ENCODE data around the gene IPO4.

The IPO4 gene

DNA sequence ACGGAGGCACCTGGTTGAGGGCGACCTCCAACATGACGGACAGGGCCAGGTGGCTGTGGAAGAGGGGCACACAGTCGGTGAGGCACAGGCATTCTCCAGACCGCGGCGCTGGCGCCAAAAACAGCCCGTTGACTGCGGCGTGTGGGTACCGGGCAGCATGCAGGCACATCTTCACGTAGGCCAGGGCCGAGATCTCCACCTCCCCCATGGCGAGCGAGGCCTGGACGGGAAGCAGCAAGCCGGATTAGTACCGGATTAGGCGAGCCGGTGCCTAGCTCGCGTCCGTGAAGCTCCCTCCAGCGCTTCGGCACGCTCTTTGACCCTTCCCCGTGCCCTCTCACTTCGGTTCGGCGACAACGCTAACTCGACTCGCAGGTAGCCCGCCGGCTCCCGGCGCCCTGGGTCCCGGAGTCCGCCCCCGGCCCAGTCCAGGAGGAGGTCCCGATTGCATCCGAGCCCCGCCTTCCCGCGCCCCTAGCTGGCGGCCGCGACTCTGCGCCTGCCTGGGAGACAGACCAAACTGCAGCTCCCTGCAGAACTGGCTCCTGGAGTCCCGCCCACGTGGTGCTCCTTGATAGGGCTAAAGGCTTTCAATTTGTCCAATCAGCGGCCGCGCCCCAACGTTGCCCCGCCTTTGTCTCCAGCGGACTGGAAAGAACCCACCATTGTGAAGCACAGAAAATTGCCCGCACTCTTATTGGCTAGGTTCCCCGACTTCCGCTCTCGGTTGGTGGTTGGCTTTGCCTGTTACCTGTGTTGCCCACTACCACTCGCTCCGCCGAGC lies 47.3 kb downstream of the IPO4 start, which contains the start of gene EMC9 (continued):
- TF ChIP-seq, protein P1, sequence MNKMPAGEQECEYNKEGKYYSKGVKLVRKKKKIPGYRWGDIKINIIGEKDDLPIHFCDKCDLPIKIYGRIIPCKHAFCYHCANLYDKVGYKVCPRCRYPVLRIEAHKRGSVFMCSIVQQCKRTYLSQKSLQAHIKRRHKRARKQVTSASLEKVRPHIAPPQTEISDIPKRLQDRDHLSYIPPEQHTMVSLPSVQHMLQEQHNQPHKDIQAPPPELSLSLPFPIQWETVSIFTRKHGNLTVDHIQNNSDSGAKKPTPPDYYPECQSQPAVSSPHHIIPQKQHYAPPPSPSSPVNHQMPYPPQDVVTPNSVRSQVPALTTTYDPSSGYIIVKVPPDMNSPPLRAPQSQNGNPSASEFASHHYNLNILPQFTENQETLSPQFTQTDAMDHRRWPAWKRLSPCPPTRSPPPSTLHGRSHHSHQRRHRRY (tag by site-specific recombination; IDR thresholded peaks at IDR 0.05), result no peak
- TF ChIP-seq ZNF530 (tag by site-specific recombination; IDR thresholded peaks at IDR 0.05; ENCODE audit: low read depth) (no peak), SCRT2 (tag by site-specific recombination; IDR thresholded peaks at IDR 0.05) (no peak), KLF10 (tag by site-specific recombination; IDR thresholded peaks at IDR 0.05) (peak; percentile 32), ZNF292 (tag by site-specific recombination; IDR thresholded peaks at IDR 0.05; ENCODE audit: borderline replicate concordance, low read depth) (no peak), ZEB2 (tag by site-specific recombination; IDR thresholded peaks at IDR 0.05) (peak; percentile 94), ZFP3 (tag by site-specific recombination; IDR thresholded peaks at IDR 0.05; ENCODE audit: low read depth) (no peak), ZNF10 (tag by site-specific recombination; IDR thresholded peaks at IDR 0.05) (peak; percentile 53; the same call in 1 of the 2 replicates), ZNF426 (tag by site-specific recombination; IDR thresholded peaks at IDR 0.05) (no peak), ZNF211 (tag by site-specific recombination; IDR thresholded peaks at IDR 0.05; ENCODE audit: low read depth) (no peak), REPIN1 (tag by site-specific recombination; IDR thresholded peaks at IDR 0.05; ENCODE audit: low read depth) (peak; percentile 77; the same call in 1 of the 2 replicates), ZNF366 (tag by site-specific recombination; conservative IDR thresholded peaks at IDR 0.05) (no peak), TRIM28 (IDR thresholded peaks at IDR 0.05; ENCODE audit: borderline replicate concordance, low read length) (peak; percentile 56; the same call in 1 of the 2 replicates), ZNF423 (tag by site-specific recombination; IDR thresholded peaks at IDR 0.05) (0 out of 2 replicates have a peak, but pooled peaks have one; percentile 18), KLF1 (tag by site-specific recombination; IDR thresholded peaks at IDR 0.05) (no peak; the same call in 1 of the 2 replicates), ZNF658 (tag by site-specific recombination; IDR thresholded peaks at IDR 0.05) (no peak), EGR2 (tag by site-specific recombination; IDR thresholded peaks at IDR 0.05; ENCODE audit: low read depth) (peak; percentile 41; the same call in 1 of the 2 replicates), KLF9 (tag by site-specific recombination; IDR thresholded peaks at IDR 0.05; ENCODE audit: low read depth) (peak; percentile 60), ZNF549 (tag by site-specific recombination; IDR thresholded peaks at IDR 0.05) (no peak), ZNF677 (tag by site-specific recombination; IDR thresholded peaks at IDR 0.05) (no peak), ZNF629 (tag by site-specific recombination; IDR thresholded peaks at IDR 0.05) (peak; percentile 18; the same call in 1 of the 2 replicates), ZNF335 (tag by site-specific recombination; conservative IDR thresholded peaks at IDR 0.05) (peak; percentile 79), ZBTB8A (tag by site-specific recombination; IDR thresholded peaks at IDR 0.05) (no peak; the same call in none of the 2 replicates), ZNF19 (tag by site-specific recombination; IDR thresholded peaks at IDR 0.05; ENCODE audit: low read depth) (no peak), WT1 (tag by site-specific recombination; IDR thresholded peaks at IDR 0.05) (0 out of 2 replicates have a peak, but pooled peaks have one; percentile 34), ZNF768 (tag by site-specific recombination; IDR thresholded peaks at IDR 0.05) (no peak; the same call in 1 of the 2 replicates), KLF8 (tag by site-specific recombination; IDR thresholded peaks at IDR 0.05) (peak; percentile 91), ZNF48 (tag by site-specific recombination; IDR thresholded peaks at IDR 0.05) (no peak)
- TF ChIP-seq, protein P2, sequence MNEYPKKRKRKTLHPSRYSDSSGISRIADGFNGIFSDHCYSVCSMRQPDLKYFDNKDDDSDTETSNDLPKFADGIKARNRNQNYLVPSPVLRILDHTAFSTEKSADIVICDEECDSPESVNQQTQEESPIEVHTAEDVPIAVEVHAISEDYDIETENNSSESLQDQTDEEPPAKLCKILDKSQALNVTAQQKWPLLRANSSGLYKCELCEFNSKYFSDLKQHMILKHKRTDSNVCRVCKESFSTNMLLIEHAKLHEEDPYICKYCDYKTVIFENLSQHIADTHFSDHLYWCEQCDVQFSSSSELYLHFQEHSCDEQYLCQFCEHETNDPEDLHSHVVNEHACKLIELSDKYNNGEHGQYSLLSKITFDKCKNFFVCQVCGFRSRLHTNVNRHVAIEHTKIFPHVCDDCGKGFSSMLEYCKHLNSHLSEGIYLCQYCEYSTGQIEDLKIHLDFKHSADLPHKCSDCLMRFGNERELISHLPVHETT (tag by site-specific recombination; IDR thresholded peaks at IDR 0.05), result peak; percentile 73; the same call in 1 of the 2 replicates
- TF ChIP-seq, protein P3, sequence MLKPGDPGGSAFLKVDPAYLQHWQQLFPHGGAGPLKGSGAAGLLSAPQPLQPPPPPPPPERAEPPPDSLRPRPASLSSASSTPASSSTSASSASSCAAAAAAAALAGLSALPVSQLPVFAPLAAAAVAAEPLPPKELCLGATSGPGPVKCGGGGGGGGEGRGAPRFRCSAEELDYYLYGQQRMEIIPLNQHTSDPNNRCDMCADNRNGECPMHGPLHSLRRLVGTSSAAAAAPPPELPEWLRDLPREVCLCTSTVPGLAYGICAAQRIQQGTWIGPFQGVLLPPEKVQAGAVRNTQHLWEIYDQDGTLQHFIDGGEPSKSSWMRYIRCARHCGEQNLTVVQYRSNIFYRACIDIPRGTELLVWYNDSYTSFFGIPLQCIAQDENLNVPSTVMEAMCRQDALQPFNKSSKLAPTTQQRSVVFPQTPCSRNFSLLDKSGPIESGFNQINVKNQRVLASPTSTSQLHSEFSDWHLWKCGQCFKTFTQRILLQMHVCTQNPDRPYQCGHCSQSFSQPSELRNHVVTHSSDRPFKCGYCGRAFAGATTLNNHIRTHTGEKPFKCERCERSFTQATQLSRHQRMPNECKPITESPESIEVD (tag by site-specific recombination; IDR thresholded peaks at IDR 0.05), result no peak
- TF ChIP-seq, protein P4, sequence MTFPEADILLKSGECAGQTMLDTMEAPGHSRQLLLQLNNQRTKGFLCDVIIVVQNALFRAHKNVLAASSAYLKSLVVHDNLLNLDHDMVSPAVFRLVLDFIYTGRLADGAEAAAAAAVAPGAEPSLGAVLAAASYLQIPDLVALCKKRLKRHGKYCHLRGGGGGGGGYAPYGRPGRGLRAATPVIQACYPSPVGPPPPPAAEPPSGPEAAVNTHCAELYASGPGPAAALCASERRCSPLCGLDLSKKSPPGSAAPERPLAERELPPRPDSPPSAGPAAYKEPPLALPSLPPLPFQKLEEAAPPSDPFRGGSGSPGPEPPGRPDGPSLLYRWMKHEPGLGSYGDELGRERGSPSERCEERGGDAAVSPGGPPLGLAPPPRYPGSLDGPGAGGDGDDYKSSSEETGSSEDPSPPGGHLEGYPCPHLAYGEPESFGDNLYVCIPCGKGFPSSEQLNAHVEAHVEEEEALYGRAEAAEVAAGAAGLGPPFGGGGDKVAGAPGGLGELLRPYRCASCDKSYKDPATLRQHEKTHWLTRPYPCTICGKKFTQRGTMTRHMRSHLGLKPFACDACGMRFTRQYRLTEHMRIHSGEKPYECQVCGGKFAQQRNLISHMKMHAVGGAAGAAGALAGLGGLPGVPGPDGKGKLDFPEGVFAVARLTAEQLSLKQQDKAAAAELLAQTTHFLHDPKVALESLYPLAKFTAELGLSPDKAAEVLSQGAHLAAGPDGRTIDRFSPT (tag by site-specific recombination; IDR thresholded peaks at IDR 0.05), result peak; percentile 94
- TF ChIP-seq, protein P5, sequence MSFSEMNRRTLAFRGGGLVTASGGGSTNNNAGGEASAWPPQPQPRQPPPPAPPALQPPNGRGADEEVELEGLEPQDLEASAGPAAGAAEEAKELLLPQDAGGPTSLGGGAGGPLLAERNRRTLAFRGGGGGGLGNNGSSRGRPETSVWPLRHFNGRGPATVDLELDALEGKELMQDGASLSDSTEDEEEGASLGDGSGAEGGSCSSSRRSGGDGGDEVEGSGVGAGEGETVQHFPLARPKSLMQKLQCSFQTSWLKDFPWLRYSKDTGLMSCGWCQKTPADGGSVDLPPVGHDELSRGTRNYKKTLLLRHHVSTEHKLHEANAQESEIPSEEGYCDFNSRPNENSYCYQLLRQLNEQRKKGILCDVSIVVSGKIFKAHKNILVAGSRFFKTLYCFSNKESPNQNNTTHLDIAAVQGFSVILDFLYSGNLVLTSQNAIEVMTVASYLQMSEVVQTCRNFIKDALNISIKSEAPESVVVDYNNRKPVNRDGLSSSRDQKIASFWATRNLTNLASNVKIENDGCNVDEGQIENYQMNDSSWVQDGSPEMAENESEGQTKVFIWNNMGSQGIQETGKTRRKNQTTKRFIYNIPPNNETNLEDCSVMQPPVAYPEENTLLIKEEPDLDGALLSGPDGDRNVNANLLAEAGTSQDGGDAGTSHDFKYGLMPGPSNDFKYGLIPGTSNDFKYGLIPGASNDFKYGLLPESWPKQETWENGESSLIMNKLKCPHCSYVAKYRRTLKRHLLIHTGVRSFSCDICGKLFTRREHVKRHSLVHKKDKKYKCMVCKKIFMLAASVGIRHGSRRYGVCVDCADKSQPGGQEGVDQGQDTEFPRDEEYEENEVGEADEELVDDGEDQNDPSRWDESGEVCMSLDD (tag by site-specific recombination; IDR thresholded peaks at IDR 0.05), result peak; percentile 60; the same call in 1 of the 2 replicates
